NAMALWA (cell line): ENCODE results near the gene CNKSR1.

Experiments
- DNase-seq: peaks from one replicate; pipeline ENCODE4 v3.0.0-alpha.2; 2015; ENCODE audit warnings: low spot score

CNKSR1 gene

GRCh38 chr1:26184883-26185282 is 7.6 kb downstream of the CNKSR1 start:
- DNase-seq, result no peak

GRCh38 chr1:26187882-26188281 is 10.6 kb downstream of the CNKSR1 start:
- DNase-seq, result no peak

GRCh38 chr1:26188477-26188876 is 11.2 kb downstream of the CNKSR1 start:
- DNase-seq, result no peak

- DNase-seq, result no peak
Measured at GRCh38 chr1:26189331-26189730, 12.0 kb downstream of the CNKSR1 start.

- DNase-seq, result no peak
Measured at GRCh38 chr1:26189751-26190275, 12.5 kb downstream of the CNKSR1 start.

GRCh38 chr1:26190373-26190987 is 13.2 kb downstream of the CNKSR1 start, which contains the start of gene CATSPER4:
Gene CATSPER4 (plus strand): TSS chr1:26190602. CDS start chr1:26190628, 26 bp downstream.
- DNase-seq, result no peak

- DNase-seq, result no peak
Measured at GRCh38 chr1:26191739-26192138, 14.4 kb downstream of the CNKSR1 start.

GRCh38 chr1:26195805-26196204 is 18.5 kb downstream of the CNKSR1 start:
- no peak for DNase-seq

DNA sequence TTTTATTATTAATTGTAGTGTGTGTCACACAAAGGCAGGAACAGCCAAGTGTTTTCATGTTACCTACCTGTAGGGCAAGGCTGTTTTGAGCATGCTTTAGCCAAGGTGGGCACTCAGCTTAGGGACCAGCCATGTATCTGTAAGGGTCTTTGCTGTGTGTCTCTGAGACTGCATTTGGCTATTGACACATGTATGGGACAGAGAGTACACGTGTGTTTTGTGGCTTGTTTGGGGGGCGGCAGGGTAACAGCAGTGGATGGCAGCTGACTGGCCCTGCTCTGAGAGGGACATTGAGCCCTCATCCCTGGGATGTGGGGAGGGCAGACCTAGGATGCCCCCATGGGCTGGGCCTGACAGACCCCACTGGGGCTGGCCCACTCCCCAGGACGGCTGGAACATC is 20.0 kb downstream of the CNKSR1 start:
- DNase-seq, result no peak

GRCh38 chr1:26197813-26198212 is 20.5 kb downstream of the CNKSR1 start:
- DNase-seq, result no peak

GRCh38 chr1:26200413-26200812 is 23.1 kb downstream of the CNKSR1 start:
- no peak for DNase-seq

DNA sequence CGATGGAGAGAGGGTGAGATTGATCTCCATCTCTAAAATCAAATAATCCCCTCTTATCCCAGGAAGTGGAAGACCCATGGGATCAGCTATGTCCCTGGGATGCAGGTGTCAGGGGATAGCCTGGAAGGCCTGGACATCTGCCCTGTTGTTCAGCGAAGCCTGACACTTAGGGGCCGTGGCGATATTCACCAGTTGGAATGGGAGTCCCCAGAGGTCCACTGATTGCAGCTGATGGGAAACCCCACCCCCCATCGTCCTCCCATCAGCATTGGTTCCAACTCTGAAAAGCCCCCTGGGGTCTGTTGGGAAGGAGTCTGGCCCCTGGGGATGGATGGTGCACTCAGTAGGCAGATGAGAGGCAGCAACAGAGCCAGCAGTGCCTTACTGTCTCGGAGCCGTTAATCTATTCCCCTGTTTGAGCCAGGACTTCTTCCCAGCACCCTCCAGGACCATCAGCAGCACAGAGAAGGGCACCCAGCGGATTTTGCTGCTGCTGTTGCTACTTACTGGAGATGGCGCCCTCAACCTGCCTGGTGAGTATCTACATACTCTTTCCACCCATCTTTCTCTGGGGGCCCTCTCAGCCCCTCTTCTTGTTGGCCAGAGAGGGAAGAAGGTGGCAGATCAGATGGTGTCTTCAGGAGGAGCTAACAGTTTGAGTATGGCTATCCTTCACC is 26.5 kb downstream of the CNKSR1 start:
- peak; percentile 24 for DNase-seq

- DNase-seq, result no peak
Measured at GRCh38 chr1:26210147-26210870, 33.0 kb downstream of the CNKSR1 start.

DNA sequence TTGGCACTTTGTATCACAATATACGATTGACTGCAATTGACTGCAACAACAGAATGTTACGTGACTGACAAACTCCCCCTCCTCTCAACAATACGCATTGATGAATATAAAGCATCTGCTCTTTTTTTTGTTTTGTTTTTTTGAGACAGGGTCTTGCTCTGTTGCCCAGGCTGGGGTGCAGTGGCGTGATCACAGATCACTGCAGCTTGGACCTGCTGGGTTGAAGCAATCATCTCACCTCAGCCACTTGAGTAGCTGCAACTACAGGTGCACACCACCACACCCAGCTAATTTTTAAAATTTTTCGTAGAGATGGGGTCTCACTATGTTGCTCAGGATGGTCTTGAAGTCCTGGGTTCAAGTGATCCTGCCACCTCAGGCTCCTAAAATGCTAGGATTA is 35.4 kb downstream of the CNKSR1 start:
- DNase-seq, result no peak

- DNase-seq, result no peak
Measured at GRCh38 chr1:26213335-26213905, 36.1 kb downstream of the CNKSR1 start.

GRCh38 chr1:26215246-26215645 is 38.0 kb downstream of the CNKSR1 start:
- no peak for DNase-seq

- DNase-seq, result no peak
Measured at GRCh38 chr1:26218906-26219494, 41.7 kb downstream of the CNKSR1 start.

GRCh38 chr1:26220199-26220912 is 43.1 kb downstream of the CNKSR1 start:
- DNase-seq, result no peak

DNA sequence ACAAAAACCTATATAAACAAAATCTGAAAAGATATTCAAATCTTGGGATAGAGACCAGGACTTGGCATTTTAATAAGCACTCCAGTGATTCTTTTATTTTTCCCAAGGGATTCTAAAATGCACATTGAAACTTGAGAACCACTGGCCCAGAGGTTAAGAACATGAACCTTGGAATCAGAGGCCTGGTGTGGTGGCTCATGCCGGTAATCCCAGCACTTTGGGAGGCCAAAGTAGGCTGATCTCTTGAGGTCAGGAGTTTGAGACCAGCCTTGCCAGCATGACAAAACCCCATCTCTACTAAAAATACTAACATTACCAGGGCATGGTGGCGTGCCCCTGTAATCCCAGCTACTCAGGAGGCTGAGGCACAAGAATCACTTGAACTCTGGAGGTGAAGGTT is 43.8 kb downstream of the CNKSR1 start:
- DNase-seq, result no peak

DNA sequence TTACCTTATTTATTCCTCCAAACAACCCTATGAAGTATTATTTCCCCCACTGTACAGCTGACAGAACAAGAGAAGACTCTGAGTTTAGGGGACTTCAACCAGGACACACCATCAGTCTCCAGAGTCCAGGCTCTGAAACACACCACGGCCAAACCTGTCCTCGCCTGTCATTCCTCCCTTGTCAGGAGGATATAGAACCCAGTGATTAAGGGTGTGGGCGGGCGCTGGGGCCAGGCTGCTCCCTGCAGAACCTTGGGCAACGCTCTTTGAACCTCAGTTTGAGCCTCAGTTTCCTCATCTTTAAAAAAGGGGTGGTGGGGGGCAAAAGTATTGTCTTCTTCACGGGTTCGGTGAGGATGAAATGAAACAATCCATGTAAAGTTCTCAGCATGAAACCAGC is 47.3 kb downstream of the CNKSR1 start:
- no peak for DNase-seq

- DNase-seq, result no peak
Measured at GRCh38 chr1:26225033-26225831, 47.9 kb downstream of the CNKSR1 start.
